ENCODE data around the gene MYBPC3. TPM values are rescaled to one million over a fixed set of nuclear protein-coding genes. Genes with fewer than 3 reads are reported as not detected.
A peak's percentile ranks its signal among the peaks of the same experiment; 100 is the strongest.

Gene MYBPC3
- total RNA-seq, 1 donor from 2014 or later, result not detected

GRCh38 chr11:47392546-47393162, 40.2 kb upstream of the MYBPC3 start:
- DNase-seq (ENCODE audit: low spot score in 2 of 2), result no peak
- Histone ChIP-seq H3K4me3 (no peak overlapping the region), H3K27ac (peak overlapping the region in 1 of 2 donors; percentile 80), H3K4me1 (no peaks in the 10 kb centered on the region), H3K36me3 (no peaks in the 10 kb centered on the region), H3K9me3 (no peaks in the 10 kb centered on the region), H3K27me3 (no peaks in the 10 kb centered on the region)
- intact Hi-C loops (cut with DNase I), result no loop called here
- TF ChIP-seq, protein P1, sequence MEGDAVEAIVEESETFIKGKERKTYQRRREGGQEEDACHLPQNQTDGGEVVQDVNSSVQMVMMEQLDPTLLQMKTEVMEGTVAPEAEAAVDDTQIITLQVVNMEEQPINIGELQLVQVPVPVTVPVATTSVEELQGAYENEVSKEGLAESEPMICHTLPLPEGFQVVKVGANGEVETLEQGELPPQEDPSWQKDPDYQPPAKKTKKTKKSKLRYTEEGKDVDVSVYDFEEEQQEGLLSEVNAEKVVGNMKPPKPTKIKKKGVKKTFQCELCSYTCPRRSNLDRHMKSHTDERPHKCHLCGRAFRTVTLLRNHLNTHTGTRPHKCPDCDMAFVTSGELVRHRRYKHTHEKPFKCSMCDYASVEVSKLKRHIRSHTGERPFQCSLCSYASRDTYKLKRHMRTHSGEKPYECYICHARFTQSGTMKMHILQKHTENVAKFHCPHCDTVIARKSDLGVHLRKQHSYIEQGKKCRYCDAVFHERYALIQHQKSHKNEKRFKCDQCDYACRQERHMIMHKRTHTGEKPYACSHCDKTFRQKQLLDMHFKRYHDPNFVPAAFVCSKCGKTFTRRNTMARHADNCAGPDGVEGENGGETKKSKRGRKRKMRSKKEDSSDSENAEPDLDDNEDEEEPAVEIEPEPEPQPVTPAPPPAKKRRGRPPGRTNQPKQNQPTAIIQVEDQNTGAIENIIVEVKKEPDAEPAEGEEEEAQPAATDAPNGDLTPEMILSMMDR (IDR thresholded peaks at IDR 0.05), result no peak

DNA sequence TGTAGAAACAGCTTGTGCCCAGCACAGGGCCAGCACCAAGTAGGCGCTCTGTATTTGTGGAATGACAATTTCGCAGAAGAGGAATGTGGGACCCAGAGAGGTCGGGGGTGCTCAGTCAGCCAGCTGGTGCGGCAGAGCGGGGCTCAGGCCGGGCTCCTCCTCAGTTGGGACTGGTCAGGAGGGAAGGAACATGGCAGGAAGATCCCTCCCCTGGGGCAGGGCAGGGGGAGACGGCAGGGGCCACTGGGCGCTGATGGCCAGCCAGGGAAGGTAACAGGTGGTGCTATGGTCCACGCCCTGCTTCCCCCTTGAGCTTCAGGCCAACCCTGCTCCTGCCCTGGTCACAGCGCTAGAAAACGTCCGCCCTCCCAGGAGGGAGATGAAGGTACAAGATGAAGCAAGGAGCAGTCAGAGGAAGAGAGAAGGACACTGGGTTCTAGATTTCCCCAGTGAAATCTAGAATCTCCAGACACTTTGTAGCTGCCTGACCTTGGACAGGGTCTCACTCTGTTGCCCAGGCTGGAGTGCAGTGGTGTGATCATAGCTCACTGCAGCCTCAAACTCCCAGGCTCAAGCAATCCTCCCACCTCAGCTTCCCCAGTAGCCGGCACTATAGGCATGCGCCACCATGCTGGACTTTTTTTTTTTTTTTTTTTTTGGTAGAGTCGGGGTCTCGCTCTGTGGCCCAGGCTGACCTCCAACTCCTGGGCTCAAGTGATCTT, 39.4 kb upstream of the MYBPC3 start:
- H3K9me3 ChIP-seq, result no peaks in the 10 kb centered on the region
- intact Hi-C loops (cut with DNase I), result no loop called here
- H3K27ac ChIP-seq, result peak overlapping the region in 1 of 2 donors; percentile 30
- H3K27me3 ChIP-seq, result no peaks in the 10 kb centered on the region
- no peak overlapping the region for H3K4me3 ChIP-seq
- H3K36me3 ChIP-seq, result no peaks in the 10 kb centered on the region
- DNase-seq (ENCODE audit: low spot score in 2 of 2), result no peak
- H3K4me1 ChIP-seq, result no peaks in the 10 kb centered on the region
- TF ChIP-seq, protein P1 (IDR thresholded peaks at IDR 0.05), result no peak

- intact Hi-C loops (cut with DNase I), result no loop called here
- Histone ChIP-seq H3K27me3 (no peaks in the 10 kb centered on the region), H3K36me3 (no peaks in the 10 kb centered on the region), H3K4me1 (no peaks in the 10 kb centered on the region), H3K4me3 (no peak overlapping the region), H3K9me3 (no peaks in the 10 kb centered on the region), H3K27ac (peak overlapping the region in 1 of 2 donors; percentile 30)
- TF ChIP-seq, protein P1 (IDR thresholded peaks at IDR 0.05), result no peak
- no peak for DNase-seq (ENCODE audit: low spot score in 2 of 2)
Observed at GRCh38 chr11:47391077-47391583, 38.6 kb upstream of the MYBPC3 start.

- no peaks in the 10 kb centered on the region for H3K9me3 ChIP-seq
- H3K4me1 ChIP-seq, result no peaks in the 10 kb centered on the region
- DNase-seq (ENCODE audit: low spot score in 2 of 2), result no peak
- intact Hi-C loops (cut with DNase I), result no loop called here
- no peak overlapping the region for H3K4me3 ChIP-seq
- no peaks in the 10 kb centered on the region for H3K27me3 ChIP-seq
- no peak overlapping the region for H3K27ac ChIP-seq
- TF ChIP-seq, protein P1 (IDR thresholded peaks at IDR 0.05), result no peak
- H3K36me3 ChIP-seq, result no peaks in the 10 kb centered on the region
Observed at GRCh38 chr11:47390422-47390760, 37.9 kb upstream of the MYBPC3 start.

DNA sequence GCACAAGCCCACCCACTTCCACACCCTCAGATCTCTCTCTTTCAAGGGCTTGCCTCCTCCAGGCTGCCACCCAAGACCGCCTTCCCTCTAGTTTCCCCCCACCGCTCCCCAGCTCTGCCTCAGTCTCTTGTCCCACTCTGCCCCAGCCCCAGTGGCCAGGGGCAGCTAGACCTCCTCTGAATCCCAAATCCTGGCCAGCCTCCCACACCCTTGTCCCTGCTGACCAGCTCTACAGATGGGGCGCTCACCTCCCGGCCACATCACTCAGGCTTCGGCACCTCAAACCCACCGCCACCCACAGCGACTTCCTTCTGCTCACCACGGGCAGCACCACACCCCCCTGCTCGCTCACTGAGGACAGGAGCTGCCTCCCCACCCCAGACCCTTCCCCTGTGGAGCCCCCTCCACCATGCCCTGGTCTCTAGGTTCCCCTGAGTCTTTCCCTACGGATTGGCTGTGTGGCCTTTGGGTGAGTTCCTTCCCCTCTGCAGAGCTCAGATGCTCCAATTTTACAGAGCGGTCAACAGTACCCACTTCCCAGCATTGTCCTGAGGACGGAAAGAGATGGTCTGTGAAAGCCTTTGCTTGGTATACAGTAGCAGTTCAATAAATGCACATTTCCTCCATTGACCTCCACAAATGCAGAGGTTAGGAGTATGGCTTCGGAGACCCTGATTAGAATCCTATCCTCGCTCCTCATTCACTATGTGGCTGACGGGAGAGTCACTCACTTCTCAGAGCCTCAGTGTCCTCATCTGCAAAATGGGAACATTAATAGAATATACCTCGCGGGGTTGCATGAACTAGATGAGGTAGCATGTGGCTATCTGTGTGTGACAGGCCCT, 37.3 kb upstream of the MYBPC3 start:
- Histone ChIP-seq H3K9me3 (no peaks in the 10 kb centered on the region), H3K27ac (no peak overlapping the region), H3K4me3 (no peak overlapping the region), H3K36me3 (no peaks in the 10 kb centered on the region), H3K4me1 (no peaks in the 10 kb centered on the region), H3K27me3 (no peaks in the 10 kb centered on the region)
- TF ChIP-seq, protein P1 (IDR thresholded peaks at IDR 0.05), result no peak
- no peak for DNase-seq (ENCODE audit: low spot score in 2 of 2)
- intact Hi-C loops (cut with DNase I), result no loop called here
